ENCODE data around the gene SAE1.

The SAE1 gene

DNA sequence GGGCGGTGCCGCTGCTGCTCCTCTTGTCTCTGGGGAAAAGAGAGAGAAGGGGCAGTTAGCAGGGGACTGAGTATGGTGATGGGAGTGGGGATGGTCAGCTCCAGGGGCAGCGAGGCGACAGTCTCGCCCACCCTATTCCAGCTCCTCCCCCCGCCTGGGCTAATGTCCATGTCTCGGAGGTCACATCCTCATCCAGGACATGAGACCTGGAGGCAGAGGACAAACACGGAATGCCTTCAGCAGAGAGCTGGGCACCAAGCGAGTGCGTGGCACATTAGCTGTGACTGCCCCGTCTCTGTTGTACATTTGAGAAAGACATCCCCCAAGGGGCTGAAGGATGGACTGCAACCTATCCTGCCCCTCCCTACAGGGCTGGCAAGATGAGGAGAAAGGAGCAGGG is 91.3 kb downstream of the SAE1 start:
- DNase-seq: no peak

DNA sequence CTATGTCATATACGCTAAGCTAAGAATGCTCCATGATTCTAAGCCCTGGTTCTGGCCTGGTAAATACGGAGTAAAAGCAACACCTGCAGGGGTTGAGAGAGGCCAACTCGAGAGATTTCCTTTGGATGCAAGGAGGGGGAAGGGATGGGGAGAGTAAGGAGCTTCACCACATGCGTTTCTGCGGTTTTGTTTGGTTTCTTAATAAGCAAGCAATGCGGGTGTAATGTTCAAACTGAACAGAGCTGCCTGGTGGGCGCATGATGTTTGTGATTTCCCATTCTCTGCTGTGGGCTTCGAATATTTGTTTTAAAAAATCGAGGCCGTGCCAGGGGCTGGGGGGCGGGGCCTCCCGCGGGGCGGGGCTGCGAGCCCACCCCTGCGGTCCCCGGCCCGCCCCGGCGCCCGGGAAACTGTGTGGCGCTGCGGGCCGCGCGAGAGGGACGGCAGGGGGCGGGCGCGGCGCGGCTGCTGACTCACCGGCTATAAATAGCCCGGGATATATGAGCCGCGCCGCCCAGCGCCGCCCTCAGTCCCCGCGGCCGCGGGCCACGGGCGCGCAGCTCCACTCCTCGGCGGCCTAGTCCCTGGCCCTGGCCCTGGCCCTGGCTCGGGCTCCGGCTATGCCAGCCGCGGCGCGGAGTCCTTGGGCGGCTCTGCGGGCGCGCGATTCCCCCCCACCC is 95.3 kb downstream of the SAE1 start:
- DNase-seq: peak; percentile 85

DNA sequence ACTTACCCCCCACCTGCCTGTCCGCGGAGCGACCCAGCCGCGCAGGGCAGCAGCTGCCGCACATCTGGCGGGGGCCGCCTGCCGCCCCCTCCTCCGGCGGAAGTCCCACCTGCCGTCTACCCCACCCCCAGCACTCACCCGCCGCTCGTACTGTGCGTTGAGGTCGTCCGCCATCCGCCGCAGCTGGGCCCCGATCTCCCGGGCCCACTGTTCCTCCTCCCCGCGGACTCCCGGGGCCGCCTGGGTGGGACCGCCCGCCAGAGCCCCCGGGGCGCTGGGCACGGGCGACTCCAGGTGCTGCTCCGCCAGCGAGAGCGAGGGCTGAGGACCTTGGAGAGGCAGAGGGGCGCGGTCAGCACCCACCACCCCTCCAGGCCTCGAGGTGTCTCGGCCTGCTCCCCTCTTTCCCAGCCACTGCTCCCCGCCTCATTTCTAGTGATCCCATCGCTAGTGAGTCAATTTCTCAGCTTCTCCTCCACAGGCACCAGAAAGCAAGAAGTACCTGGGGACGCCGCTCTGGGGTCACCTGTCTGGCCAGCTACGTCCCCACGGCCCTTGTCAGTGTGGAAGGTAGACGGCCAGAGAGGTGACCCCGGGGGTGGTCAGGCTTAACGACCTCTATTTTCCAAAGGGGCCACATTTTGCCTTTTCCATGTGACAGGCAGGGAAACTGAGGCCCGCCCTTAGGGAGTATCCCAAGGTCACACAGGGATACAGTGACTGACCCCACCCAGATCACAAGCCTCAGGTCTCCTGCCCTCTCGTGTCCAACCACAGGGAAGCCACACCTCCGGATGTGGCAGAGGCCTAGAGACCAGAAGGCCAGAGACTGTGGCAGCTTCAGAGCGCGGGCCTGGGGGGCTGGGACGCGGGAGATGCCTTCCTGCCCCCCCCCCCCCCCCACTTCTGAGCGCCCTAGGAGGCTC is 96.1 kb downstream of the SAE1 start:
- no peak for DNase-seq

DNA sequence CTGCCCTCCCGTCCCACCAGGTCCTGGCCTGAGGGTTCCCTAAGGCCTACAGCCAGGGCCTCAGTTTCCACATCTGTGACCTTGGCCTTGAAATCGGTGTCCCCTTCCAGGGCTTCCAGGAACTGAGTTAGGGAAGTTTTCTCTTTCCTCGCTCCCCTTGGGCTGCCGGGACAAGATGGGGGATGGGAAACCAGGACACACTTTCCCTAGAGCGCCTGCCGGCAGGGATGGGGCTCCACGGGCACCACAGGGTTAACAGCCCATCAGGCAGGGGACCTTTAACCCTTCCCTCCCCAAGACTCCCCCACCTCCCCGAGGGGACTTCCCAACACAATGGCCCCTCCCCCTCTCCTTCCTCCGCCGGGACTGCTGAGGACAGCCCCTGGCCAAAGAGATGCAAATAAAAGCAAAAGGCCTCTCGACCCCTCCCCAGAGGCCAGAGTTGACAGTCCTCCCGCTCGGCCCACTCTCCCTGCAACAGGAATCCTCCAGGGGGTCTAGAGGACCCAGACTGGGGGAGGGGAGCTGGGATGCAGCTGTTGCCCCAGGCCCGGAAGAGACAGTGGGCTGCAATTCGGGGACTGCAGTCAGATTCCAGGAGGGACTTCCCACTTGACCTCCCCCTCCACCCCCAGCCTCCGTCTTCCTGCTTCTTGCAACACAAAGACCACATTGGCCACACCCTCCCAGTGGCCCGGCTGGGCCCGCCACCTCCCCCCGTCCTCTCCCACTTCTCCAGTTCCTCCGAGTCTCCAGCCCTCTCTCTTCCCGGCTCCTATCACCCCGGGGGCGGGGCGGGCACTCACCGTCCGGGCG is 96.9 kb downstream of the SAE1 start:
- peak; percentile 39 for DNase-seq

DNA sequence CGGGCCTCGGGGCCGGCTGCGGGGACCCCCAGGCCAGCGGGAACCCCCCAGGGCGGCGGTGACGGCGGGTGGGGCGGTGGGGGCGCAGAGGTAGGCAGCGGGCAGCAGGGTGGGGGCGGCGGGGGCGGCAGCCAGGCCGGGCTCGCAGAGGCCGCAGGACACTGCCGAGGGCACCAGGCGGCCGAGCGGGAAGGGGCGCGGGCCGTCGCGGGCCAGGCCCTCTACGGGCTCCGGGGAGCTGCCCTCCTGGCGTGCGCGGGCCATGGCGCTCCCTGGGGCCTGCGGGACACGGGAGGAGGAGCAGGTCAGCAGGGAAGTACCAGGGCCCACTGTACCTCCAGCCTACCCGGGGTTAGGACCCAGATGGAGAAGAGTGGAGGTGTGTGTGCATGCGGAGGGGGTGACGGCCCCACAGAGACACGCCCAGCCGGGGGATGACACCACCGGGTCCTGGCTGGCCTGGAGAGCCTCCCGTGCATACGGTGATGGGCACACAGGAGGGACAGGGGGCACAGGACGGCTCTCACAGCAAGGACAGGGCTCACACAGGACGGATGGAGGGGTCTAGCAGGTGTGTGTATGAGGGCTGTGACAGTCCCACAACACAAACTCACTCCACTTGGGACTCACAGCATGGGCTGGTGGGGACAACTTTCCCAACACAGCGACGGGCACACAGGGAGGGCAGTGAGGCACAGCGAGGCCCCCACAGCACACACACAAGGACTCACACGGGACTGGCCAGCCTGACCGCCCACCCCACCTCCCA is 97.7 kb downstream of the SAE1 start:
- peak; percentile 55 for DNase-seq

DNA sequence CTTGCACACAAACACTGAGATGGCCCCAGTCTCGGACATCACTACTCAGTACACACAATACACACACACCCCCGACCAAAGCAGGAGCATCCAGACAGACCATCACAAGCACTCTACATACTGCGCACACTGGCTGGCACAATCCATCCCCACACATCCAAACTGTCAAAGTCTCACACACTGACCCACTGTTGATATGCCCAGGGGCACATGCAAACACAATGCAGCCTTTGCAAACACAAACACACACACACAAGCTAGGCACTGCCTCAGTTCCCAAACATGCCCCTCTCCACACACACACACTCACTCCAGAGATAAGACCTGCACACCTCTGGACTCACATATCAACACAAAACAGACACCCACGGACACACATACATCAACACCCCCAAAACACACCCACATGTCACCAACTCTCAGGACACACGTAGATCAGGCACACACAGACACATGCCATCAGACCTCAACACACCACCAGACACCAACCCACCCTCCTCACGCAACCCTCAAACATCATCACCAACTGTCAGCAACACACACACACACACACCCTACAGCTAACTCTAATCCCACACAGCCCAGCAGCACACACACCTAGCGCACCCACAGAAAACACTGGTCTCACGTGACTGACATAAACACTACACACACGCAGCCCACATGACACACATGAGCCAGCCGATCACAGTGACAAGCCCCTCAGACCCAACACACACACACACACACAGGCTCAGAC is 98.5 kb downstream of the SAE1 start:
- DNase-seq: no peak

DNA sequence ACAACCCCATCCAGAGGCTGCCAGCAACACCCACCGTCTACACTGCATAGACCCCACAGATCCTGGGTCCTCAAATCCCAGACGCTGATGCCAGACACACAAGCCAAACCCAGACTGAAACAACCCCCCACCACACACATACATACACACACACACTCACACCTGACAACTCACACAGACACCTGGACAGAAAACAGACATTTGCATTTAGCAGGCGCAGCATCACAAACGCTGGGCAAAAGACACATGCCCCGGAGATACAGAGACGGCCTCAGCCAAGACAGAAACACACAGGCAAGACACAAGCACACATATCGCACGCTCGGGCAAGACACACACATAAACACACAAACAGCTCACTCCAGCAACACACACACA is 99.0 kb downstream of the SAE1 start:
- no peak for DNase-seq

DNA sequence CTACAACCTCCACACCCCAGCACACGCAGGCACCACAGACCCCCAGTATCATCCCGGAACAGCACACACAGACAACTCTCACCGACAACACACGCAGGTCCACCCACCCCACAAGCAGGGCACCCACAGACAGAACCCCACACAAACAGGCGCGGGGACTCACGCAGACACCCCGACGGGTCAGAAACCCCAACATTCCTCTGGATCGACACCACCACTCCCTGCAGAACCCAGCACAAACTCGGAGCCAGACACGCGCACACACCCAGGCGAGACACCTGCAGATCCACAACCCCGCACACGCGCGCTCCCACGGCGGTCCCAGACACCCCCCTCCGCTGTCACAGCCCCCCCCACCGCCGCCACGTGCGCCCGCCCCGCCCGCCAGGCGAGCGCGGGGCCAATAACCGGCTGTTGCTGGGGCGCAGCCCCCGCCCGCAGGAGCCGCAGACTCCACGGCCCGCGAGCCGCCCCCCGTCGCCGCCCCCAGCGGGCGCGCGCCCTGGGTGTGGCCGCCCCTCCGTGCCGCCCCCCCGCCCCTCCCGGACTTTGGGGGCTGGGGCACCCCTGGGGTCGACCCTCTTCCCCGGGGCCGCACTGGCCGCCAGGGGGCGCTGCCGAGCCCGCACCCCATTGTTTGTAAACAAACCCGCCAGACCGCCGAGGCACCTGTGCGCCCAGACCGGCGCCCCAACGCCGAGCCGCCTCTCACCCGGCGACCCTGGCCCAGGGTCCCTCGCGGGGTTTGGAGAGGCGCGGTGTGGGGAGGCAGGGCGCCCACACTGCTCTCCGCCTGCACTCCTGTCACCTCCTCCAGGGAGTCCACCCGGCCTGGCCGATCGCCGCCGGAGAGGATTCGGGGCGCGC is 99.7 kb downstream of the SAE1 start:
- DNase-seq: peak; percentile 79

DNA sequence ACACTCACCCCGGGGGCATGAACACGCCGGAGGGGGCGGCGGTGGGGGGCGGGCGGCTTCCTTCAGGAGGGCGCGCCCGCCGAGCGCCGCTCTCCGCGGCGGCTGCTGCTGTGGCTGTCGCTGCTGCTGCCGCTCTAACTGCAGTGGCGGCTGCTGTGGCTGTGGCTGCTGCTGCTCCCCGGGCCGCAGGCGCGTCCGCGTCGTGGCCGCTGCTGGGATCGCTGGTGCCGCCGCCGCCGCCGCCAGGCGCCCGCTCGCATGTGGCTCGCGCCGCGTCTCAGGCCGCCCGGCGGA is 100.2 kb downstream of the SAE1 start, which contains the start of gene BBC3:
Gene BBC3, minus strand, starts transcription at position 279 of the 294 bp plus-strand sequence. CDS start 2,768 bp downstream, outside the sequence.
- no peak for DNase-seq

DNA sequence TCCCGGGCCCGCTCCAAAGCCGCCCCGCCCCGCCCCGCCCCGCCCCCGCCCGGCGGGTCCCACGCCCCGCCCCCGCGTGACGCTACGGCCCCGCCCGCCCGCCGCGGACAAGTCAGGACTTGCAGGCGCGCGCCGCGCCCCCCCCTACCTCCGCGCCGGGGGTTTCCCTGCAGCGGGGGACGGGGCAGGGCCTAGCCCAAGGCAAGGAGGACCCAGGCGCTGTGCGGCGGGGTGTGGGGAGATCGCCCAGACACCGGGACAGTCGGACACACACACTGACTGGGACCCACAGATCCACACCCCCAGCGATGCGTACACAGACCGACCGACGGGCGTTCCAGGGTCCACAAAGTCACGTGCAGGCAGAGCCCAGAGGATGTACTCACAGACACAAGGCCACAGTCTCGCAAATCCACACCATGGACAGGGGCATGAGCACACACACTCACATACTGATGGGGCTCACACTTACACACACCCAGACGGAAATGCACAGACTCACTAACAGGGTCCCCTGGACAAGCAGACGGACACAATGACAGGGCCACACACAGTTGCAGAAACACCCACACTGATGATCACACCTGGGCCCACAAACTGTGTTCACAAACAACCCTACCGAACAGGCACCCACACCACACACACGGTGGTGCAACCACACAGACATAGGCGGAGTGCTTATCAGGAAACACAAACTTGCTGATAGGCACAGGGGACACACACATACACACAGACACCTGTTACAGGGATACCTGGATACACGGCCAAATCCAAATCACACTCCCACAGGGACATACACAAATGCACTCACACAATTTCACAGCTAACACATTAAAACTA is 100.8 kb downstream of the SAE1 start:
- DNase-seq: peak; percentile 91

DNA sequence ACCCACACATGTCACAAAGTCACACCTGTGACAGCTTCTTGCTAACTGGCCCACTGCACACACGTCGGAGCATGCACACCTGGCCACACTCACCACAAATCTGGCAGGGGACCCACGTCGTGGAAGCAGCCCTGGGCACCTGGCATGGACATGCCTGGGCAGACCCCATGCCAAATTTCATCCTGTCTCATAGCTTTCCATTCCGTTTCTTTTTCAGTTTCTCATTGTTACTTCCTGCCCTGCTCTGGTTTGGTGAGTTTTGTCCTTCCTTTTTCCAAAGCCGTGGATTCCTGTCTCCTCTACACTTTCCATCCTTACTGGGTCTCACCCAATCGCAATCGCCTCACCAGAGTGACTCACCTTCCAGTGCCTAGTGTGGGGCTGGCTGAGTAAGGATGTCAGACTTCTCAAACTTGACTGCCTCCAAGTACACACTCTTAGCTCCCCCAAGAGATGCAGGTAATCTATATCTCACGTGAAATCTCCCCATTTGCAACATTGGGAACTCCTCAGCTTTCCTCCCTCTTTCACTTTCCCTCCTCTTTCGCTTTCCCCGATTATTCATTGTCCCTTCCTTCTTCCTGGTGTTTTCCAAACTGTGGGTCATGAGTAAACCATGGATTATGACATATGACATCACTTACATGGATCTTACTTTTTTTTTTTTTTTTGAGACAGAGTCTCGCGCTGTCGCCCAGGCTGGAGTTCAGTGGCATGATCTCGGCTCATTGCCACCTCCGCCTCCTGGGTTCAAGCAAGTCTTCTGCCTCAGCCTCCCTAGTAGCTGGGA is 102.0 kb downstream of the SAE1 start:
- DNase-seq: no peak

DNA sequence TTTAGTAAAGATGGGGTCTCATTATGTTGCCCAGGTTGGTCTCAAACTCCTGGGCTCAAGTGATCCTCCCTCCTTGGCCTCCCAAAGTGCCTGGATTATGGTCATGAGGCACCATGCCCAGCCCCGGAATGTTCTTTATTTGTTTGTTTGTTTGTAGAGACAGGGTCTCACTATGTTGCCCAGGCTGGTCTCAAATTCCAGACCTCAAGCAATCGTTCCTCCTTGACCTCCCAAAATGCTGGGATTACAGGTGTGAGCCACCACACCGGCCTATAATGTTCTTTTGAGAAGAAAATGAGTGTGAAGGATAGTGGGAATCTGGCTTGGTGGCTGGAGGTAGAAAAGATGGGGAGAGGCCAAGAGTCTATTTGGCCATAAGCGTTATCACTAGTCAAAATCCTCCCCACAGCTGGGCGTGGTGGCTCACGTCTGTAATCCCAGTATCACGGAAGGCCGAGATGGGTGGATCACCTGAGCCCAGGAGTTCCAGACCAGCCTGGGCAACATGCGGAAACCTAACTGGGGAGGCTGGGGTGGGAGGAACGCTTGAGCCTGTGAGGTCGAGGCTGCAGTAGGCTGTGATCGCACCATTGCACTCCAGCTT is 105.5 kb downstream of the SAE1 start:
- DNase-seq: no peak

DNA sequence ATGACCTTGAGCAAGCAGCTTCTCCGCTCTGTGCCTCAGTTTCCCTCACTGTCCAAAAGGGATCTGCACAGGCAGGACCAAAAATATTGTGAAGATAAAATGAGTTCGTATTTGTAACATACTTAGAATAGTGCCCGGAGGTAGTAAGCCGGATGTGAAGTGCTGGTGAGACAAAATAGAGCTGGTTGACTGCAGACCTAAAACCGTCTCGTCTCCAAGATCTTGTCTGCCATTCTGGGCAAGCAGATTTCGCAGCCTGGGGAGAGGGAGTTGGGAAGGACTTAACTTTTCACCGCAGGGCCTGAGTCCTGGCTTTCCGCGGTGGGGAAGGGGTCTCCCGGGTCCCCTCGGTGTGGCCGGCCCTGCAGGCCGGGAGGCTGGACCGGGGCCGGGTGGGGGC is 108.5 kb downstream of the SAE1 start:
- DNase-seq: no peak

DNA sequence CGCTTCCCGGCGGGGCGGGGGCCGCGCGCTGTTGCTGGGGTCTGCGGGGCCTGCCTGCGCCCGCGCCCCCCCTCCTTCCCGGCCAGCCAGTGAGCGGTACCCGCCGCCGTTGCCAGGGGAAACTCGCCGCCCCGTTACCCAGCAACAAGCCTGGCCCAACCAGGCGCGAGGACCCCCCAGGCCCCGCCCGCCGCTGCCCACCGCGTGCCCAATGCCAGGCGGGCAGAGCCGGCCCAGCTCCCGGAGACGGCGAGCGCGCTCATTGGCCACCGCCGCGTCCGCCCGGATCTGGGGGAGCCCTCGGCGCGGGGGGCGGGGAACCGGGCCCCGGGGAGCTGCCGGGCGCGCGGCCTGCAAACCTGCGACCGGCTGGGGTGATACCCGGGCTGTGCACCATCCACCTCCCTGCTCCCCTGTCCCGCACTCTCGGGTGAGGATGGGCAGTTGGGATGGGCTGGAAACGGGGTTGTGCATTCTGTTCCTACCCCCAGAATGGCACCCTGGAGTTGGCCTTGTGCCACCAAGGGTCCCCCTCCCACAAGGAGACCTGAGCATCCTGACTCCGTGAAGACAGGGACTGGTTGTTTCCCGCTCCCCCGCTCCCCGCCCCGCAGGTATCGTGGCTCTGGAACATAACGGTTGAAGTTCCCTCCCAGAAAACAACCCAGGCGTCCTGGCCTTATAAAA is 109.1 kb downstream of the SAE1 start:
- peak; percentile 48 for DNase-seq

DNA sequence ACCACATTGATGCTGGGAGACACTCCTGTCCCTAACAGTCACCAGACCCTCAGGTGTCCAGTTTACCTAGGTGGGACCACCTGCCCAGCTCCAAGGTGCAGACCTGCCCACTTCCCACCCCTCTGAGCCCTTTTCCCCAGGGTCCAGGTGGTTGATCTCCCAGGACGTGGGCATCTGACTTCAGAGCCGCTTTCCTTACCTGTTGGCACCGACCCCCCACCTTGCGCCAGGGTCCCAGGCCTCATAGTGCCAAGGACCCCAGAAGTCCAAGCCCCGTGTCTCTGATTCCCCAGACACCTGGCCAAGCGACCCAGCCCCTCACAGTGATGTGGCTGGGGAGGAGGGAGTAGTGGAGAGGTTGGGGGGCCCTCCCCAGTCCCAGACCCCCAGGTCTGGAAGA is 109.9 kb downstream of the SAE1 start:
- no peak for DNase-seq

DNA sequence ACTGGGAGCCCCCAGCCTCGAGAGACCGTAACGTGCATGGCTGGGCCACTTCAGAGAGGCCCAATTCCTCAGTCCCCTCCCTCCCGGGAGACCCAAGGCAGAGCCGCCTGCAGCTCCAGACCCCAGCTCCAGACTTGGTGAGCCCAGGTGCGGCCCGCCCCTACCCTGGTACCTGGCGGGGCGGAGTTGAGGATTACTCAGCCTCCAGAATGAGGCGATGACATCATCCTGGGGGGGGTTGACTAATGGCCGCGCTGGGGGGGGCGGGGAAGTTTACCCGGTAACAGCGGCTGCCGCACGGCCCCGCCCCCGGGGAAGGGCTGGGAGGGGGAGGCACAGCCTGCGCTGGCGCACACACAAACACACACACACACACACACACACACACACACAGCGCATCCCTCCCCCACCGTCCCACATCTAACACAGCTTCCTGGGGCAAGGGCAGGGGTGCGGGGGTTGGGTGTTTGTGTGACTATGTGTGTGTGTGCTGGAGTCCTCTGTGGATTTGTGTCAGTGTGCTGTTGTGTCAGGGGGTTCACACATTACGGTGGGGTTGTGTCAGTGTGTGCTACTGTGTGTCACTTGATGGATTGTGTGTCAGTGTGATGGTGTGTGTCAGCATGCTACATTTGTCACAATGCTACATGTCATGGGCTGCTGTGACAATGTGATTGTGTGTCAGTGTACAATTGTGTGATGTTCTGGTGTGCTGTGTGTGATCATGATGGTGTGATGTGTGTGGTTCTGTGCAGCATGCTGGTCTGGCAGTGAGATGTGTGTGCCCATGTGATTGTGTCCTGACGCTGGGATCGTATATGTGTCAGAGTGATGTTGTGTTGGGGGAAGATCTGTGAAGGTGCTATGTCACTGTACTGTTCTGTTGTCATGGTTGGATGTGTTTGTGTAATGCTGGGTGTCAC is 110.6 kb downstream of the SAE1 start:
- peak; percentile 90 for DNase-seq
